A204.1 (cell line): ENCODE results near the gene TLDC2.
A peak's percentile ranks its signal among the peaks of the same experiment; 100 is the strongest.
"Not testable (repeated sequence)": the region's sequence is repeated elsewhere in the genome, so short reads cannot be mapped to it uniquely, and the experiment has no call there.

Experiments used
- FAIRE-seq: peaks from 2 replicates; lab custom pipeline; 2012; peaks lifted over from hg19 to GRCh38; lab: Jason Lieb, UNC

The TLDC2 gene

DNA sequence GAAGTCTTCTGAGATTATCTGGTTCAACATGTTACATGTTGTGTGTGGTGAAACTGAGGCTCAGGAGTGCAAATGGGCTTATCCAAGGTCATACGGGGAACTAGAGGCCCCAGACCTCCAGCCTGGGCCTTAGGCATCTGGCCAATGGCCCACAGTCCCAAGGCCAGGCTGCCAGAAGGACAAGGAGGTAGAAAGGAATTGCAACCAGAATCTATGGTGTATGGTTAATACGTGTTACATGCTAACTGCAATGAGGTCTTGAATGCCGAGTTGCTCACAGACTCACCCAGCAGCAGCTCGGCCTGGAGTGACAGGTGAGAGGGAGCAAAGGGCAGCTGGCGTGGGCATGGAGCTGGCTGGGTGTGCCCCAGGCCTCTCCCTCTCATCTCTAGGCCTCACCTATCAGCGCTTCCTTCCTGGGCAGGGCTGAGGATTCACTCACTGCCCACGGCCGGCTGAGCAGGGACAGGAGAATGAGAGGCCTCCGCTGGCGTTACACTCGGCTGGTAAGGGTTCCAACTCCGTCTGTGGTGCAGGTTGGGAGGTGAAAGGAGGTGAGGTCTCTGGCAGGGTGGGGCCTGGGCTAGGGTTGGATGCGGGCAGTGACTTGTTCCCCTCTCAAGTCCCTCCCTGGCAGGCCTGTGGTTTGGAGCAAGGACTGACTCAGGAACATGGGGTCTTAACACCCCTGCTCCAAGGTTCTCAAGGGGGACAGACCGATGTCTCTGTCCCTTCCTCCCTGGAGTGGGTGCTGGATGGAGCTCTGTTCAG, at the start of gene TLDC2:
TLDC2 (plus strand) TSS at position 437 of the 771 bp plus-strand sequence; CDS start at position 474, 37 bp downstream.
- FAIRE-seq = no peak

- FAIRE-seq = no peak
These were observed 49.2 kb upstream of the TLDC2 start for GRCh38 chr20:36826554-36827244.

DNA sequence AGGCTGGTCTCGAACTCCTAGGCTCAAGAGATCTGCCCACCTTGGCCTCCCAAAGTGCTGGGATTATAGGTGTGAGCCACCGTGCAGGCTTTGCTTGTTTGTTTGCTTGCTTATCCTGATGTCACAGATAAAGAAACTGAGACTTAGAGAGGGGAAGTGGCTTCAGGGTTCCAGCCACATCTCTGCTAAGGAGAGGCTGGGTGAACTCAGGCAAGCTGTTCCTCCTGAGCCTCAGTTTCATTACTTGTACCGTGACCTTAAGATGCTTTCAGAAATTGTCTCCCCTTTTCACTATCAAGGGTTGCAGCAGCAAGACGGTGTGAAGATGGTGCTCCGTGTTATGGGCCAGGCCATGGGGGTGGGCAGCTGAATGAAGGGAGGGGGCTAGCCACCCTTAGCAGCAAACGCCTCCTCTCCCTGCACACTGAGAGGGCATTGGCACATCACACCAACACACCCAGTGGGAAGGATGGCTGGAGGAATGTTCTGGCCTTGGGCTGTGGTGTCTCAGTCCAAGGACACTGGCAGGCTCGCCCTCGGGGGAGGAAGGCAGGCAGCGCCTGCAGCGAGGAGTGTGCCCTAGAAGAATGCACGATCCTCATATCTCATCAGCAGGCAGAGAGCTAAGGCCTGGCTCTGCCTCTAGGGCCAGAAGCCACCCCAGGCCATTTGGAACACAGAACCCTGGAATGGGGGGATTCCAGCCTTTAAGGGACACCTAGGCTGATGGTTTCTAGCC, 48.2 kb upstream of the TLDC2 start:
- no peak for FAIRE-seq

GRCh38 chr20:36830791-36831691, 44.9 kb upstream of the TLDC2 start:
- FAIRE-seq = no peak

- no peak for FAIRE-seq
These were observed 43.1 kb upstream of the TLDC2 start for GRCh38 chr20:36832791-36833190.

DNA sequence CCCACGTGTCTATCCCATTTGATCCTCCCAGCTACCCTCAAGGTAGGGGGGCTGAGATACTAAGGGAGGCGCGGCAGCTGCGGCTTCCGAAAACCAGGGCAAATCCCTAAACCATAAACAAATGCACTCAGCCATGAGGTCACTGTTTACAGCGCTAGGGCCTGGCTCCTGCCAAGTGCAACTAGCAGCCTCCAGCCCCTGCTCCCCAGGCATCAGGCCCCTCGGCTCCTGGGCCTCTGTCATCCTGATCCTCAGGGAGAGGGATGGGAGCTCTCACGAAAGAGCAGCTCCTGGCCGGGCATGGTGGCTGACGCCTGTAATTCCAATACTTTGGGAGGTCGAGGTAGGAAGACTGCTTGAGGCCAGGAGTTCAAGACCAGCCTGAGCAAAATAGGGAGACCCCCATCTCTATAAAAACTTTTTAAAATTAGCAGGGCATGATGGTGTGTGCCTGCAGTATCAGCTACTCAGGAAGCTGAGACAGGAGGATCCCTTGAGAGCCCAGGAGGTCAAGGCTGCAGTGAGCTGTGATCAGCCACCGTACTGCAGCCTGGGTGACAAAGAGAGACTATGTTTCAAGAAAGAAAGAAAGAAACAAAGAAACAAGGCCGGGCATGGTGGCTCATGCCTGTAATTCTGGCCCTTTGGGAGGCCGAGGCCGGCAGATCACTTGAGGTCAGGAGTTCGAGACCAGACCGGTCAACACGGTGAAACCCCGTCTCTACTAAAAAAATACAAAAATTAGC, 42.5 kb upstream of the TLDC2 start:
- no peak for FAIRE-seq

DNA sequence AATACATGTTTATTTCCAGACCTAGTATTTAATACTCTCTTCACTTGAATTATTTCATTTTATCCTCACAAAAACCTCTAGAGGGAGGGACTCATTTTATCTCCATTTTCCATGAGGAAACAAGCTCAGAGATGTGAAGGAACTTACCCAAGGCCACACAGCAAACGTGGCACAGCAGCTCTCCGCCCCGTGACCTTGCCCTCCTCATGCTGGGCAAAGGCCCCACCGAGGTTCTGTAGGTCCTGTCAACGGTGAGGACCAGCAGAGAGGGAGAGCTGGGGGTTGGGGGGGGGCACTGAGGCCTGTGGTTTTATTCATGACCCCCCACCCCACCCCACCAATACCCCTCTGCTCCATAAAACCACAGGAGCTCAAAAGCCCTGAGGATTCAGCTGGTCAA, 40.9 kb upstream of the TLDC2 start:
- no peak for FAIRE-seq

DNA sequence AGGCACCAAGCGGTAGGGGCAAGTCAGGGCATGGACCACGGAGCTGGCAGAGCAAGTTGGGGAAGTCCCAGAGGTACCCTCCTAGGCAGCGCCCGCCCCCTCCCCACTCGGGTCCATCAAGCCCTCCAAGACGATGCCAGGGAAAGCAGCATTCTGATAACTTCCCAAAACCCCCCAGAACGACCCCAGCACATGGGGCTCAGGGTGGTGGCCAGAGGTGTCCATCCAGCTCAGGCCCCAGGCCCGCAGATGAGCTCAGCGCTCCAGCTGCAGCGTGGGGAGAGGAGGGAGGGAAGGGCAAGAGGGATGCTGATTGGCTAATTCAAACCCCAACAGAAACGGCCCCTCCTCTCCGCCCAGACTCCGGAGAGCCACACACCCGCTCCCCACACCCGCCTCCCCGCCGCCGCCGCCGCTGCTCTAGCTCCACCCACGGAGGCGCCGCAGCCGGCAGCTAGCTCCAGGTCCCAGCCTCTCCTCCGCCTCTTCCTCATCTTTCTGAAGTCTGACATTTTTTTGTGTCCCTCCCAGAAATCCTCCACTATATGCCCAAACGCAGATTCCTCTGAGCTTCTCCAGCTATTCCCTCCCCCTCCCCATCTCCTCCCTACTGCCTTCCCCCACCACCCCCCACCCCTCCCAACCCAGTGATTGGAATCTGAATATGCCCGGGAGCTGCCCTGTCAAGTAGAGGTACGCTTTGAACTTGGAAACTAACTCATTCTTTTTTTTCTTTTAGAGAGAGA, 40.3 kb upstream of the TLDC2 start:
- peak; percentile 79 for FAIRE-seq

DNA sequence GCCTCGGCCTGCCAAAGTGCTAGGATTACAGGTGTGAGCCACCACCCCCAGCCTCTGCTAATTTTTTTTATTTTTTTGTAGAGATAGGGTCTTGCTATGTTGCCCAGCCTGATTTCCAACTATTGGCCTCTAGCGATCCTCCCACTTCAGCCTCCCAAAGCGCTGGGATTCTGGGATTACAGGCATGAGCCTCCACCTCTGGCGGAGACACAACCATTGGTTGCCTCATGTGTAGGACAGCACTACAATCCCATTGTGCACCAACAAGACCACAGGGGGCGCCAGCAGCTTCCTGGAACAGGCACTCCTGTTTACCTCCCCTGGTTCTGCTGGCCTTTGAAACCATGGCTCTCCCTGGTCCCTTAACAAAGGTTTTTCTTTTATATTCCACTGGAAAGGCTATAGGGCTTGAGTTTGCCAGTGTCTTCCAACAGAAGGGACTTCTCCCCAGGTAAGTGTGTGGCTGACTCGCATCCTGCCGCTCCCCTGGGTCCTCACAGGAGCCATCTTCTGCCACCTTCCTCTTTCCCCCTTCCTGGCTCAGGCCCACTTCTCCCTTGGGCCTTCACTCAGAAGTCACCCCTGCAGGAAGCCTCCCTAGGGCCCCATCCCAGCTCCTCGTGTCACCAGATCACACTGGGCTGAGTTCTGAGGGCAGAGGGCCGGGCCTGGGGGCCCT, 39.2 kb upstream of the TLDC2 start:
- no peak for FAIRE-seq

DNA sequence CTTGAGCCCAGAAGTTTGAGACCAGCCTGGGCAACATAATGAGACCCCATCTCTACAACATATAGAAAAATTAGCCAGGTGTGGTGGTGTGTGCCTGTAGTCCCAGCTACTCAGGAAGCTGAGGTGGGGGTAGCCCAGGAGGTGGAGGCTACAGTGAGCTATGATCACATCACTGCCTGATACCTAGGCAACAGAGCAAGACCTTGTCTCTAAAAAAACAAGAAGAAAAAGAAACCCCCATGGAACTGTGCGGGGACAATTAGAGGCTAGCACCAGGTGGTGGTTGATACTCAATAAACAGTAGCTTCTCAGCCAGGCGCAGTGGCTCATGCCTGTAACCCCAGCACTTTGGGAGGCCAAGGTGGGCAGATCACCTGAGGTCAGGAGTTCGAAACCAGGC, 37.6 kb upstream of the TLDC2 start:
- FAIRE-seq = not testable (repeated sequence)

GRCh38 chr20:36839150-36839549, 36.8 kb upstream of the TLDC2 start:
- no peak for FAIRE-seq

GRCh38 chr20:36841030-36841429, 34.9 kb upstream of the TLDC2 start:
- not testable (repeated sequence) for FAIRE-seq

GRCh38 chr20:36845288-36845971, 30.5 kb upstream of the TLDC2 start:
- no peak for FAIRE-seq

GRCh38 chr20:36847009-36847709, 28.8 kb upstream of the TLDC2 start:
- no peak for FAIRE-seq

DNA sequence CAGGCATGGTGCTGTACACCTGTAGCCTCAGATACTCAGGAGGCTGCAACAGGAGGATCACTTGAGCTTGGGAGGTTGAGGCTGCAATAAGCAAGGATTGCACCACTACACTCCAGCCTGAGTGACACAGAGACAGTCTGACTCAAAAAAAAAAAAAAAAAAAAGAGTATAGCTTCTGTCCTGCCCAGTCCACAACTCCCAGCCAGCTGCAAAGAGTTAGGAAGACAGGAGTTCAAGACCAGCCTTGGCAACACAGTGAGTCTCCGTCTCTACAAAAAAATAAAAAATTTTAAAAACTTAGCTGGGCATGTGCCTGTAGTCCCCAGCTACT, 28.3 kb upstream of the TLDC2 start:
- FAIRE-seq = no peak

DNA sequence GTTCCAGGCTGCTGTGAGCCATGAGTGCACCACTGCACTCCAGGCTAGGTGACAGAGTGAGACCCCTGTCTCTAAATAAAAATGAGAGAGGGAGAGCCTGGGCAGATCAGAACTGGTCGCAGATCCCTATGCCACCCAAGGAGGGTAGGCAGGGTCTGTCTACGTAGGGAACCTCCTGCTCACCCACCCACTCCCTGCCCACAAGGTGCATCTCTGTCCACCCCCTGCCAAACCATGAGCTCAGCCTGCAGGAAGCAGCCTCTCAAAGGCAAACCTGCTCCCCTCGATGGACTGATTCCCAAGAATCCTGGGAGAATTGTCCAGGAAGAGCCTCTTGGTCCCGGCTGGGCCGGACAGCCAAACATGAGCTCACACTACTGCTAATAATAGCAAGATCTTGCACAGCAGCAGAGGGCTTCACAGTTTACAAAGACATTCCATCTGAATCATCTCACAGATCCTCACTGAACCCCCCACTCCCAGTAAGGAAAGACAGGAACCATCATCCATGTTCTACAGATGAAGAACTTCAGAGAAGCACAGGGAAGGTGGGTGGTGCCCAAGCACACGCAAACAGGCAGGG, 27.8 kb upstream of the TLDC2 start:
- no peak for FAIRE-seq

- FAIRE-seq = no peak
These were observed 27.3 kb upstream of the TLDC2 start for GRCh38 chr20:36848677-36849076.

- FAIRE-seq = no peak
These were observed 26.4 kb upstream of the TLDC2 start for GRCh38 chr20:36849333-36850065.
